ENCODE data around the gene USP30. TPM values are rescaled to one million over a fixed set of nuclear protein-coding genes. Genes with fewer than 3 reads are reported as not detected.

USP30 gene
- total RNA-seq, 1 experiment from 2014 or later = 7.8 TPM

DNA sequence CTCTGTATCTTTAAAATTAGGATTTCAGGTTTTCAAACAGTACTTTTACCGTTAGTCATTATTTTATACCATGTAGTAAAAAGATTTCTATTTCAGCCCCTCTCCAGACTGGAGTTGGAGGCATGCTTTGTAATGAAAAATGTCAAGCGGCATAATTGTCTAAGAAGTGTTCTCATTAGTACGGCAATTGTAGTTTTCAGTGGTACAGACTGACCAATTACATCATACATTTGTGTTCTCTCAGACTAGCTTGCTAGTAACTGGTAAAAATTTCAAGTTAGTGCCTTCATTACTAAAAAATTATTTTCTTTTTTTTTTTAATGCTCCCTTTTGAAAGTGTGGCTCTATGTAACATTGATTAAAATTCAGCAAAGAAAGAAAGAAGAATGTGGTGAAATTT, 4.5 kb downstream of the USP30 start:
- Histone ChIP-seq H3K4me1 (ENCODE audit: insufficient read depth, low read length) (no peaks in the 10 kb centered on the region; the same call in 1 of the 2 replicates), H4K5ac (ENCODE audit: insufficient read length, low read depth, low read length) (no peak overlapping the region), H4K20me1 (ENCODE audit: control insufficient read depth, insufficient read depth, insufficient read length) (no peaks in the 10 kb centered on the region), H3K18ac (ENCODE audit: insufficient read length, low read depth, low read length) (no peak overlapping the region), H2BK5ac (ENCODE audit: insufficient read length, low read length) (no peak overlapping the region), H3K56ac (ENCODE audit: insufficient read length, low read depth, low read length) (no peak overlapping the region), H3K14ac (ENCODE audit: insufficient read depth, low read length) (no peak overlapping the region), H2BK20ac (ENCODE audit: low read depth, low read length, poor library complexity, severe bottlenecking) (no peak overlapping the region), H3K27ac (ENCODE audit: insufficient read length, low read depth, low read length) (no peak overlapping the region), H4K91ac (ENCODE audit: insufficient read length, low read depth, low read length) (no peak overlapping the region), H3K9me3 (ENCODE audit: control insufficient read depth, low read depth, low read length) (no peaks in the 10 kb centered on the region), H3K23me2 (ENCODE audit: insufficient read length, low read depth, low read length, poor library complexity, severe bottlenecking) (peaks cover 7% of the 10 kb centered on the region), H2BK15ac (ENCODE audit: low read depth, low read length) (no peak overlapping the region), H3K23ac (ENCODE audit: insufficient read length, low read depth, low read length) (no peak overlapping the region), H2BK12ac (ENCODE audit: insufficient read length, low read depth, low read length) (no peak overlapping the region), H4K8ac (replicated peaks; ENCODE audit: insufficient read length, low read depth, low read length) (no peak overlapping the region), H3K27me3 (ENCODE audit: insufficient read depth, low read length) (no peaks in the 10 kb centered on the region), H3K4ac (ENCODE audit: low read depth, low read length) (no peak overlapping the region), H3K4me2 (ENCODE audit: insufficient read depth, insufficient read length, low read length) (no peak overlapping the region), H3K9ac (ENCODE audit: extremely low read depth, insufficient read length, low read length) (no peak overlapping the region), H2BK120ac (ENCODE audit: low read depth, low read length, poor library complexity, severe bottlenecking) (no peak overlapping the region), H3T11ph (ENCODE audit: low read length) (no peak overlapping the region), H2AFZ (ENCODE audit: low read length) (no peak overlapping the region), H3K79me1 (ENCODE audit: insufficient read depth, low read depth, low read length, poor library complexity, severe bottlenecking) (no peaks in the 10 kb centered on the region), H2AK5ac (ENCODE audit: insufficient read length, low read length) (no peak overlapping the region), H3K79me2 (ENCODE audit: insufficient read depth, low read length) (no peaks in the 10 kb centered on the region)
- Mint-ChIP-seq H3K27ac (no peak overlapping the region), H3K9me3 (no peaks in the 10 kb centered on the region; a peak in 1 of 5 replicates), H3K36me3 (ENCODE audit: insufficient read depth in 1 of 3, low read depth in 3 of 3) (0 out of 7 replicates have a peak, but pooled peaks cover 0 to 4% (median 0%) of the 10 kb centered on the region in 3 experiments), H3K4me3 (no peak overlapping the region), H3K4me1 (peaks cover 12 to 14% of the 10 kb centered on the region in 2 experiments), H3K27me3 (ENCODE audit: low read depth) (no peaks in the 10 kb centered on the region)
- no peak for DNase-seq
- no CpG with 5 or more reads among the region's 3 CpGs for WGBS (ENCODE audit: extremely low coverage, insufficient read length, low lambda C conversion rate)
- no peak for TF ChIP-seq CTCF (conservative IDR thresholded peaks at IDR 0.05)
